HL-60 (cell line): ENCODE data around the gene ABHD17A.

Experiments
- DNase-seq, 2 experiments: peaks; one replicate each; pipeline ENCODE4 v3.0.0-alpha.2; 2010 to 2020; ENCODE audit warnings: low read depth in 1 of 2, low spot score in 1 of 2
- H3K27ac ChIP-seq: fragments of 250-450 bp; sonication (Bioruptor Pico); replicated peaks from 2 replicates; pipeline ENCODE4 v1.5.1; 2020; ENCODE audit warnings: mild to moderate bottlenecking, moderate library complexity
- H3K27me3 ChIP-seq: fragments of 250-450 bp; sonication (Bioruptor Pico); 2 replicates; pipeline ENCODE4 v1.5.1; 2021; ENCODE audit warnings: mild to moderate bottlenecking, moderate library complexity; ENCODE audit not compliant: insufficient read depth, poor library complexity, severe bottlenecking
- H3K4me3 ChIP-seq: replicated peaks from 2 replicates; pipeline ENCODE4 v1.5.1; 2011; ENCODE audit warnings: mild to moderate bottlenecking, control low read depth, low read length; ENCODE audit not compliant: insufficient read depth
- POLR2AphosphoS5 ChIP-seq: IDR thresholded peaks from 2 replicates; pipeline ENCODE4 v1.6.1; 2012; ENCODE audit warnings: low read depth
- SPI1 ChIP-seq: IDR thresholded peaks from 2 replicates; pipeline ENCODE4 v1.6.1; 2012; ENCODE audit warnings: low read depth, mild to moderate bottlenecking, borderline replicate concordance
- TF ChIP-seq, protein P1 (sequence below): IDR thresholded peaks from one replicate; pipeline ENCODE4 v1.5.1; 2011; ENCODE audit warnings: low read length, control low read depth, inconsistent platforms; ENCODE audit not compliant: insufficient read depth
- TF ChIP-seq, protein P2 (sequence below): IDR thresholded peaks from 2 replicates; pipeline ENCODE4 v1.6.1; 2012; ENCODE audit warnings: low read depth; ENCODE audit not compliant: insufficient replicate concordance

The ABHD17A gene

DNA sequence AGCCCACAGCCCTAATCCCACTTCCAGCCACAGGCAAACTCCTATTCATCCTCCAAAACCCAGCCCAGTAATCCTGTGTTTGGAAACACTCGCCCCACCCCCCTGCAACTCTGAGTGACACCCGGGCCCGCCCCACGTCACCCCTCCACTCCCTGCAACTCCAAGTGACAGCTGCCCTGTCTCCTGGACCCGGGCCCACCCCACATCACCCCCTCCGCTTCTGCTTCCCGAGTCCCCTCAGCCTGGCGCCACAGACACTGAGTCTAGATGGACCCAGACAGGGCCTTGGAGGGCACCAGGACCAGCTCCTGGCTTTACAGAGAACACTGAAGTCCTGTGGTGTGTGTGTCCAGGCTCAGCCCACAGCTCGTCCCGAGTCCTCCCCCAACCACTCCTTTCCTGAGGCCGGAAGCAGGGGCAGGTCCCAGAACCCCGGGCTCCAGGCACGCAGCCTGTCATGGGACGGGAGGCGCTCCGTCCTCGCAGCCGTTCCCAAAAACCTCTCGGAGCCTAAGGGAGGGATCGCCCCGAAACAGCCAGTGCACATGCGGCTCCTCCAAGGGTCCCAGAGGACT is 44.7 kb downstream of the ABHD17A start:
- Histone ChIP-seq H3K27me3 (no peaks in the 10 kb centered on the region), H3K4me3 (no peak overlapping the region), H3K27ac (peak overlapping the region; percentile 34; the same call in 1 of the 2 replicates)
- TF ChIP-seq POLR2AphosphoS5: no peak
- TF ChIP-seq SPI1: no peak
- no peak for DNase-seq

- peak in 1 of 2 experiments; percentile 54 for DNase-seq
- H3K4me3 ChIP-seq: no peak overlapping the region
- TF ChIP-seq, protein P1, sequence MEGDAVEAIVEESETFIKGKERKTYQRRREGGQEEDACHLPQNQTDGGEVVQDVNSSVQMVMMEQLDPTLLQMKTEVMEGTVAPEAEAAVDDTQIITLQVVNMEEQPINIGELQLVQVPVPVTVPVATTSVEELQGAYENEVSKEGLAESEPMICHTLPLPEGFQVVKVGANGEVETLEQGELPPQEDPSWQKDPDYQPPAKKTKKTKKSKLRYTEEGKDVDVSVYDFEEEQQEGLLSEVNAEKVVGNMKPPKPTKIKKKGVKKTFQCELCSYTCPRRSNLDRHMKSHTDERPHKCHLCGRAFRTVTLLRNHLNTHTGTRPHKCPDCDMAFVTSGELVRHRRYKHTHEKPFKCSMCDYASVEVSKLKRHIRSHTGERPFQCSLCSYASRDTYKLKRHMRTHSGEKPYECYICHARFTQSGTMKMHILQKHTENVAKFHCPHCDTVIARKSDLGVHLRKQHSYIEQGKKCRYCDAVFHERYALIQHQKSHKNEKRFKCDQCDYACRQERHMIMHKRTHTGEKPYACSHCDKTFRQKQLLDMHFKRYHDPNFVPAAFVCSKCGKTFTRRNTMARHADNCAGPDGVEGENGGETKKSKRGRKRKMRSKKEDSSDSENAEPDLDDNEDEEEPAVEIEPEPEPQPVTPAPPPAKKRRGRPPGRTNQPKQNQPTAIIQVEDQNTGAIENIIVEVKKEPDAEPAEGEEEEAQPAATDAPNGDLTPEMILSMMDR: no peak
- TF ChIP-seq, protein P2, sequence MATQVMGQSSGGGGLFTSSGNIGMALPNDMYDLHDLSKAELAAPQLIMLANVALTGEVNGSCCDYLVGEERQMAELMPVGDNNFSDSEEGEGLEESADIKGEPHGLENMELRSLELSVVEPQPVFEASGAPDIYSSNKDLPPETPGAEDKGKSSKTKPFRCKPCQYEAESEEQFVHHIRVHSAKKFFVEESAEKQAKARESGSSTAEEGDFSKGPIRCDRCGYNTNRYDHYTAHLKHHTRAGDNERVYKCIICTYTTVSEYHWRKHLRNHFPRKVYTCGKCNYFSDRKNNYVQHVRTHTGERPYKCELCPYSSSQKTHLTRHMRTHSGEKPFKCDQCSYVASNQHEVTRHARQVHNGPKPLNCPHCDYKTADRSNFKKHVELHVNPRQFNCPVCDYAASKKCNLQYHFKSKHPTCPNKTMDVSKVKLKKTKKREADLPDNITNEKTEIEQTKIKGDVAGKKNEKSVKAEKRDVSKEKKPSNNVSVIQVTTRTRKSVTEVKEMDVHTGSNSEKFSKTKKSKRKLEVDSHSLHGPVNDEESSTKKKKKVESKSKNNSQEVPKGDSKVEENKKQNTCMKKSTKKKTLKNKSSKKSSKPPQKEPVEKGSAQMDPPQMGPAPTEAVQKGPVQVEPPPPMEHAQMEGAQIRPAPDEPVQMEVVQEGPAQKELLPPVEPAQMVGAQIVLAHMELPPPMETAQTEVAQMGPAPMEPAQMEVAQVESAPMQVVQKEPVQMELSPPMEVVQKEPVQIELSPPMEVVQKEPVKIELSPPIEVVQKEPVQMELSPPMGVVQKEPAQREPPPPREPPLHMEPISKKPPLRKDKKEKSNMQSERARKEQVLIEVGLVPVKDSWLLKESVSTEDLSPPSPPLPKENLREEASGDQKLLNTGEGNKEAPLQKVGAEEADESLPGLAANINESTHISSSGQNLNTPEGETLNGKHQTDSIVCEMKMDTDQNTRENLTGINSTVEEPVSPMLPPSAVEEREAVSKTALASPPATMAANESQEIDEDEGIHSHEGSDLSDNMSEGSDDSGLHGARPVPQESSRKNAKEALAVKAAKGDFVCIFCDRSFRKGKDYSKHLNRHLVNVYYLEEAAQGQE: no peak
- TF ChIP-seq POLR2AphosphoS5 (0 out of 2 replicates have a peak, but pooled peaks have one; percentile 25), SPI1 (peak; percentile 88)
- H3K27ac ChIP-seq: no peak overlapping the region; the same call in 1 of the 2 replicates
- no peaks in the 10 kb centered on the region for H3K27me3 ChIP-seq
These were observed 45.4 kb downstream of the ABHD17A start for GRCh38 chr19:1839658-1840540.

DNA sequence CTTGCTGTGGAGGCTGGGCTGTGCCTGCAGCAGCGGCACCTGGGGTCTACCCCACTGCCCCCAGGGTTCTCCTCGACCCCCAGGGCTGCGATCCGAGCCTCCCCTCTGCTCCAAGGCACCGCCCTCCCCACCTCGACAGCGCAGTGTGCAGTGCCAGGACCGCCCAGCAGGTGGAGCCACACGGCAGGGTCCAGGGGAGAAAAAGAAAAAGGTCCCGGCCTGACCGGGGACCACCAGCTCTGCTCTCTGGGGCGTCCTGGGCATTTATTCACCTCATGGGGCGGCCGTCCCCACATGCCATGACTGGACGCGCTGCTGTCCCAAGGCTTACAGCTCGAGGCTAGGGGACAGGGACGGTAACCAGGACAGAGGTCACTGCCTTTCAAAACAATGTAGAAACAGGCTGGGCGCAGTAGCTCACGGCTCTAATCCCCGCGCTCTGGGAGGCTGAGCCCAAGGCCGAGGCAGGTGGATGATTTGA is 47.6 kb downstream of the ABHD17A start:
- peak in 1 of 2 experiments; percentile 44 for DNase-seq
- H3K27ac ChIP-seq: no peak overlapping the region

More for the DNA sequence above, 47.6 kb downstream of the ABHD17A start:
- Histone ChIP-seq H3K4me3 (no peak overlapping the region), H3K27me3 (no peaks in the 10 kb centered on the region)
- TF ChIP-seq POLR2AphosphoS5: 0 out of 2 replicates have a peak, but pooled peaks have one; percentile 38
- TF ChIP-seq, protein P2: no peak
- TF ChIP-seq, protein P1: peak; percentile 71
